Measurements from ENCODE around the gene ALK.

ALK gene

DNA sequence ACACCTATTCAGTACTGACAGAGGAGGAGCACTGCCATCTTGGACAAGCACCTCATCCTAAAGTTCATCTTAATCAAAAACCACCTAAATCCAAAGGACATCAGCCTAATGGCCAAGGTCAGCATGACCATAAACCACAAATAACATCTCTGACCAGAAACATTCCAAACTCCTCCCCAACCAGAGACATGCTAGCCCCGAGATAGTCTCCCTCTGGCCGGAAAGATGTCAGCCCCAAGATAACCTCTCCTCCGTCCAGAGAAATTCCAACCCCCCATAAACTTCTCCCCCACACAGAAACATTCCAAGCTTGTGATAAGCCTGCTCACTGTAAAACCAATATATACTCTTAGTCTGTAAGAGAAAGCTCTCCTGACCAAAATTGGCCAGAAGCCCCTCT lies 545.5 kb downstream of the ALK start:
- TF ChIP-seq, protein P1, sequence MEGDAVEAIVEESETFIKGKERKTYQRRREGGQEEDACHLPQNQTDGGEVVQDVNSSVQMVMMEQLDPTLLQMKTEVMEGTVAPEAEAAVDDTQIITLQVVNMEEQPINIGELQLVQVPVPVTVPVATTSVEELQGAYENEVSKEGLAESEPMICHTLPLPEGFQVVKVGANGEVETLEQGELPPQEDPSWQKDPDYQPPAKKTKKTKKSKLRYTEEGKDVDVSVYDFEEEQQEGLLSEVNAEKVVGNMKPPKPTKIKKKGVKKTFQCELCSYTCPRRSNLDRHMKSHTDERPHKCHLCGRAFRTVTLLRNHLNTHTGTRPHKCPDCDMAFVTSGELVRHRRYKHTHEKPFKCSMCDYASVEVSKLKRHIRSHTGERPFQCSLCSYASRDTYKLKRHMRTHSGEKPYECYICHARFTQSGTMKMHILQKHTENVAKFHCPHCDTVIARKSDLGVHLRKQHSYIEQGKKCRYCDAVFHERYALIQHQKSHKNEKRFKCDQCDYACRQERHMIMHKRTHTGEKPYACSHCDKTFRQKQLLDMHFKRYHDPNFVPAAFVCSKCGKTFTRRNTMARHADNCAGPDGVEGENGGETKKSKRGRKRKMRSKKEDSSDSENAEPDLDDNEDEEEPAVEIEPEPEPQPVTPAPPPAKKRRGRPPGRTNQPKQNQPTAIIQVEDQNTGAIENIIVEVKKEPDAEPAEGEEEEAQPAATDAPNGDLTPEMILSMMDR (IDR thresholded peaks at IDR 0.05; ENCODE audit: insufficient read depth, low read depth, low read length, missing control alignments) = no peak
- no peak for DNase-seq (ENCODE audit: low read depth)
- no peak overlapping the region for H3K4me3 ChIP-seq (ENCODE audit: low read depth, low read length)

DNA sequence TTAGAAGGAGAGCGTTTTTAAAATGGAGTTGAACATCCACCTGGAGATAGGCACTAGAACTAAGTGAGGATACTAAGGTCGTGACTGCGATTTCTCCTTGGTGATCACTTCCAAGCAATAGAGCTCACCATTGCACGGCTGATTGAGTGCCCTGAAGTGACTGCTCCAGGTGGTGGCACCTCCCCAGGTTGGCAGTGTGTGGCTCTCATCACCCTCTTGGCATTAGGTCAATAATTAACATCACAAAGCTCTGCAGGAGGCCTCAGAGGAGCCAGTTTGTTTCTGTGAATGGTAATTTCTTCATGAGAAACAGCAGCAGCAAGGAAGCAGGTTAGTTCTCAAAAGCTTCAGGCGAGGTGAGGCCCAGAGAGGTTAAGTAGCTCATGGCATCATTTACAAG lies 546.6 kb downstream of the ALK start:
- DNase-seq (ENCODE audit: low read depth) = no peak
- TF ChIP-seq, protein P1 (IDR thresholded peaks at IDR 0.05; ENCODE audit: insufficient read depth, low read depth, low read length, missing control alignments) = no peak
- no peak overlapping the region for H3K4me3 ChIP-seq (ENCODE audit: low read depth, low read length)

DNA sequence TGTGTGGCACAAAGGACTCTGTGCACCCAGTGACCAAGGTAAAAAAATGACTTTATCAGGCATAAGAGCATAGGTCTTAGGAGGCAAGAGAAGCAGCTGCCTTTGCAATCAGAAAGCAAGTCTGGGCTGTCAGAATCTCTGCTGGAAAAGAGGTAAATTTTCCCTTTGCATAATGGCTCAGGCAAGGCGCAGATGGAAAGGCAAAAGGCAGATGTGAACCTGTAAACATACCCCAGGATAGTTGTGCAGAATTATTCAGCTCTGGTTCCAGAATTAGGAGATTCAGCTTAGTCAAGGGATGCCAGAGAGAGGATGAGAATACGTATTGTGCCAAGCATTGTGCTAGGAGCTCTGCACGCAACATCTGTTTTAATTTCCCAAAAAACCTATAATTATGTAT lies 547.5 kb downstream of the ALK start:
- H3K4me3 ChIP-seq (ENCODE audit: low read depth, low read length) = no peak overlapping the region
- no peak for DNase-seq (ENCODE audit: low read depth)
- TF ChIP-seq, protein P1 (IDR thresholded peaks at IDR 0.05; ENCODE audit: insufficient read depth, low read depth, low read length, missing control alignments) = no peak

DNA sequence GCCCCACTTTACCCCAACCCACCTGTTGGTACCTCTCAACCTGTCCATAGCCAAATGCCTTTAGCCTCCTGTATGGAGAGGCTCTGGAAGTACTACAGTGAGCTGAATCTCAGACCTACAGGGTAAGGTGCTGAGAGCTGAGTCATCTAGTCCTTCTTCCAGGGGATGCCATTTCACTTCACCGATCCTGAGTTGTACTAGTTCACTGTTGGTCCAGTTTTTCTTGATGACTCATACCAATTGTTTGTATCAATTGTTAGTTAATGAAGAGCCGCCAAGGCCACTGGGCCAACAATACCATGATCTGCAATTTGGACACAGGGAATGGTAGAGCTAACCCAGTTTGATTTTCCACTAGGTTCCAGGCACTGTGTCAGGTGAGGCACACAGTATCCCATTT lies 549.2 kb downstream of the ALK start:
- no peak for DNase-seq (ENCODE audit: low read depth)
- TF ChIP-seq, protein P1 (IDR thresholded peaks at IDR 0.05; ENCODE audit: insufficient read depth, low read depth, low read length, missing control alignments) = no peak
- no peak overlapping the region for H3K4me3 ChIP-seq (ENCODE audit: low read depth, low read length)

DNA sequence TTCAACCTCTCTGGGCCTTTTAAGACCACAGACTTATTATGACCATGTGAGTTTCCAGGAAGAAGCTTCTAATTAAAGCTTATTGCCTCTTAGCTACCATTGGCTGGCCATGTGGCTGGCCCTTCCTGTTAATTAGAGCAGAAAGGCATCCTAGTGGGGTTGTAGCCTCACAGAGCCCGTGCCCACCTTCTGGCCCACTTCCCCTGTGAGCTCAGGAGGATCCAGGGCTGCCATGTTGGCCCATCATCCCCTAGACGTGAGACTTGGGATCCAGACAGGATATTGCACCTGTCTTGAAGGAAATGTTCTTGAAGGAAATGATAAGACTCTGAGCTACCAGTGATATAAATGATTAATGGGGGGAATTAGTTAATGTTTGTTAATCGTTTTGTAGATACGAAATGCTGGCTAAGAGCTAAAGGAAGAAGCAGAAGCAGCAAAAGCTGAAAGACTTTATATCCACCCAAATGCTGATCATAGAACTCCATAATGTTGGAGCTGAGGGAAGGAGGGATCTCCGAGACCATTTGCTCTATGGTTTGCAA lies 550.7 kb downstream of the ALK start:
- DNase-seq (ENCODE audit: low read depth) = no peak
- H3K4me3 ChIP-seq (ENCODE audit: low read depth, low read length) = no peak overlapping the region
- TF ChIP-seq, protein P1 (IDR thresholded peaks at IDR 0.05; ENCODE audit: insufficient read depth, low read depth, low read length, missing control alignments) = no peak

DNA sequence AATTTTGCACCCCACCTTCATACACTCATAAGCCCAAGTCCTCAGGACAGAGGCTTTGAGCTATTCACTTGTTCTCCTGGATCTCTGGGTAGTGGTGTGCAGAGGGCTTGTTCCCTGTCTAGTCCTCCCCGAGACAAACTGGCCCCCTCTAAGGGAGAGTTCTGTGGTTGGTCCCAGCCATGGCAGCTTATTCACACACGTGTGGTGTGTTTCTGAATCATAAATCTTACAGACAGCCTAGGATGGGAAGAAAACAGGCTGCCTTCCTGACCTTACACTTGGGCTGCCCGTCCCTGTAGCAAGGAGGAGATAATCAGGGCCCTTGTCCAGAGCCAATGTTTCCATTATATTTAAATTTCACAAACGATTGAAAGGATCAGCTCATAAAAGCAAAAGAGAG lies 551.2 kb downstream of the ALK start:
- TF ChIP-seq, protein P1 (IDR thresholded peaks at IDR 0.05; ENCODE audit: insufficient read depth, low read depth, low read length, missing control alignments) = no peak
- H3K4me3 ChIP-seq (ENCODE audit: low read depth, low read length) = no peak overlapping the region
- DNase-seq (ENCODE audit: low read depth) = no peak

DNA sequence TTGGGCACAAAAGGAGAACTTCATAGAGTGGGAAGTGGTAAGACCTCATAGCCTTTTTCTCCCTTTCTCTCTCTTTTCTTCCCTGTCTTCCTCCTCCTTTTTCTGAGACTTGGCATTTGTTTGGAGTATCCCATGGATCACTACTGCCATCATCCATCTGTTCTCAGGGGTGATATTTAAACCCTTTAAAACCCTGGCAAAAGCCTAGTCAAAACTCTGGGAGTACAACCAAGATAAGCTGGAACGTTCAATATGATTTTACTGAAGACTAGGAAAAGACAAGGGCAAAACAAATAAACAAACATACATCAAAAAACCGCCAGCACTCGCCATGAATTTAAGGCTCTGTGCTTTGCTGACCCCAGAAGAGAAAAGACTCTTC lies 552.7 kb downstream of the ALK start:
- DNase-seq (ENCODE audit: low read depth) = no peak
- TF ChIP-seq, protein P1 (IDR thresholded peaks at IDR 0.05; ENCODE audit: insufficient read depth, low read depth, low read length, missing control alignments) = no peak

More for the DNA sequence above, 552.7 kb downstream of the ALK start:
- no peak overlapping the region for H3K4me3 ChIP-seq (ENCODE audit: low read depth, low read length)

Measured in GM12865 (cell line).